DMS114 treated with DMSO at 0.1 percent for 48 hours (cell line): Measurements from ENCODE around the gene MAEA.

Experiments used
- DNase-seq: peaks from one replicate; lab custom pipeline; 2025; ENCODE audit not compliant: unreplicated experiment; lab: John Stamatoyannopoulos, UW

MAEA gene

DNA sequence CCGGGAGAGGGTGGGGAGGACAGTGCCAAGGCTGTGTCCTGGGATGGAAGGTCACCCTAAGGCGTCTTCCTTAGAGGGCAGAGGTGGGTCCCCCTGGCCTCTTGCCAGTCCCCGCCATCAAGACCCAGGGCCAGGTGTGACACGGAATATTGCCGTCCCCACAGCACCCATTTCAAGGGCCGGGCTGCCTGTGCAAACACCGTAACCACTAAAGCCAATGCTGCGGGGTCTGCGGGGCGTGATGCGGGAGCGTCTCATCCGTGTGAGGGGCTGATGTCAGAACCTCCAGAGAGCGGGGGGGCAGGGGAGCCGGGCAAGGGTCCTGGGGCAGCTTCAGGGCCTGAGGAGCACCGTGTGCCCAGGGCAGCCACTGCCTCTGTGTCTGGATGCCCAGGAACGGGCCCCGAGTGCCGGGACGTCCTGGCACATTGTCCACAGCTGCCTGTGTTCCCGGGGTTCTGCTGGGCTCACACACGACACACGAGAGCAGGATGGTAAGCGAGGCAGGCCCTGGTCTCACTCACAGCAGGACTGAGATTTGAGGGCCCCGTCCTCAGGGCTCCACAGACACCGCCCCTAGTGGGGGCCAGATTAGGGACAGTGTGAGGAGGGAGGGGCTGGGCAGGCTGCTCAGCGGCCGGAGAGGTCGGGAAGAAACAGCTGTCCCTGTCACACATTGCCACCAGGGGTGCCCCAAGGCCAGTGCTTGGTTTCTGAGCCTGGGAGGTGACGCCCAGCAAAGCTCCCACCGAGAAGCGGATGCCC, 87.3 kb downstream of the MAEA start:
- DNase-seq: no peak

- DNase-seq: no peak
Measured at GRCh38 chr4:1377606-1378261, 88.0 kb downstream of the MAEA start.

GRCh38 chr4:1378559-1379231, 89.0 kb downstream of the MAEA start:
- no peak for DNase-seq

DNA sequence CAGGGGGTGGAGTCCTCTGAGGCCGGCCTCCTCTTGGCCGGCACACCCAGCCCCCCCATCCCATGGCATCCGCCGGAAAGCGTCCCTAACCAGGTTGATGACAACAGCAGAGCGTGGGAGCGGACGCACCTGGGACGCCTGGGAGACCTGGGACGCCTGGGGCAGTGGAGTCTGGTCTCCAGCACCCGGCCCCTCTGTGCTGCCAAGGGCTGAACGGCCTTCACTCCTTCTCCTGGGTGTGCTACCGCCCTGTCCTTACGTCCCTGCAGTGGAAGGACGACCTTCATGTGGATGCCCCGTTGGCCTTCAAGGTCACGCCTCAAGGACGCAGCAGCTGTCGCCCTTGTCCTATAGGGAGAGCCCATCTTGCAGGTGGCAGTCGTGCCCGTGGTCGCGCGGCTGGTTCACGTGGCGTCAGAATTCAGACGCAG, 89.7 kb downstream of the MAEA start:
- DNase-seq: no peak

DNA sequence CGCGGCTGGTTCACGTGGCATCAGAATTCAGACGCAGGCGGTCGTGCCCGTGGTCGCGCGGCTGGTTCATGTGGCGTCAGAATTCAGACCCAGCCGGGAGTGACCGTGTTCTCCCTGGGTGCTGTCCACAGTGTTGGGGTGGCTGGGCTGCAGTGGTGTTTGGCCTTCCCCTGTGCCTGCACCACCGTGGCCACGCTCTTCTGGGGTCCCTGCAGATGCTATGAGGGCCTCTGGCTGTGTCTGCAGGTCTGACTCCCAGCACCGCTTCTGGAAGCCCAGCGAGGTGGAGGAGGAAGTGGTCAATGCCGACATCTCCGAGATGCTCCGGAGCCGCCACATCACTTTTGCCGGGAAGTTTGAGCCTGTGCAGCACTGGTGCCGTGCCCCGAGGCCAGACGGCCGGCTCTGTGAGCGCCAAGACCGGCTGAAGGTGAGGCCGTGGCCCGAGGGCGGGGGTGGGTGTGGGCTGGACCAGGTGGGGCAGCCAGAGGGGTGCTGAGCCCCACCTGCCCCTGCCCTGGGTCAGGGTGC, 90.2 kb downstream of the MAEA start:
- DNase-seq: no peak

GRCh38 chr4:1380368-1381151, 90.9 kb downstream of the MAEA start:
- no peak for DNase-seq

DNA sequence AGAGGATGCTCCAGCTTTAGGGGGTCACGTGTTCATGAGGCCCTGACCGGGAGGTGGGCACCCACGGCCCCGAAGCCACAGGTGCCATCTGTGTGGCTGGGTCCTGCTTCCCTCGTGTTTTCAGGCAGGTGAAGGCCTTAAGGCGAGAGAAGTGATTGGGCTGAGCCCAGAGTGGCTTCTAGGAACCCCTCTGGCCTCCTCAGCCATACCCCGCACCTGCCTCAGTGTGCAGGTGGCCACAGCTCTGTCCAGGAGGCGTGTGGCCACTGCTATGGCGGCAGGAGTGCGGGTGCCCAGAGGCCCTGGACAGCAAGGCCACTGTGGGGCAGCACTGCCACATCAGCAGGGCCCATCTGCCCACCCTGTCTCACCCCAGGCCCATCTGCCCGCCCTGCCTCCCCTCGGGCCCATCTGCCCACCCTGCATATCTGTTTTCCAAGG, 91.5 kb downstream of the MAEA start:
- DNase-seq: no peak

DNA sequence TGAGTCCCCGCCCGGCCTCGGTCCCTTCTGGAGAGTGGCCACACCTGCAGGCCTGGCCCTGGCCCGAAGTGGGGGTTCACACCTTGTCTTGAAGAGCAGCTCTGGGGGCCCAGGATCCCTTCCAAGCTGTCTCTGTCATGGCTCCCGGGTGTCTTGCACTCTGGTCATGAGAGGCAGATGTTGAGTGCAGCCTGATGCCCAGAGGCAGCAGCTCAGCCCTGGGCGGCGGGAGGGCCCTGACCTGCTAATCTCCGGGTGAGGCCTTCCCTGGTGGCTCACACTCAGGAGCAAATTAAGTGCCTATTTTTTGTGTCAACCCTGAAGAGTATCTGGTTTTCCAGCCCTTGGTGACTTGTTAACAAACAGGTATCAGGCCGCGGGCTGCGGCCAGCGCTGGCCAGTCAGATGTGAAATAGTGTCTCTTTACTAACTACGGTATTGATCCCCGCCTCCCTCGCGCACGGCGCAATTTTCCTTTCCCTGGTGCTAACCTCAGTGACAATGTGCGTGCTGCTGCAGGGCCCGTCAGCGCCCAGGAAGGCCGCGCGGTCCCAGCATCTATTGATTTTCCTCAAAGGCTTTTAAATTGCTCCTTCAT, 92.4 kb downstream of the MAEA start:
- no peak for DNase-seq

DNA sequence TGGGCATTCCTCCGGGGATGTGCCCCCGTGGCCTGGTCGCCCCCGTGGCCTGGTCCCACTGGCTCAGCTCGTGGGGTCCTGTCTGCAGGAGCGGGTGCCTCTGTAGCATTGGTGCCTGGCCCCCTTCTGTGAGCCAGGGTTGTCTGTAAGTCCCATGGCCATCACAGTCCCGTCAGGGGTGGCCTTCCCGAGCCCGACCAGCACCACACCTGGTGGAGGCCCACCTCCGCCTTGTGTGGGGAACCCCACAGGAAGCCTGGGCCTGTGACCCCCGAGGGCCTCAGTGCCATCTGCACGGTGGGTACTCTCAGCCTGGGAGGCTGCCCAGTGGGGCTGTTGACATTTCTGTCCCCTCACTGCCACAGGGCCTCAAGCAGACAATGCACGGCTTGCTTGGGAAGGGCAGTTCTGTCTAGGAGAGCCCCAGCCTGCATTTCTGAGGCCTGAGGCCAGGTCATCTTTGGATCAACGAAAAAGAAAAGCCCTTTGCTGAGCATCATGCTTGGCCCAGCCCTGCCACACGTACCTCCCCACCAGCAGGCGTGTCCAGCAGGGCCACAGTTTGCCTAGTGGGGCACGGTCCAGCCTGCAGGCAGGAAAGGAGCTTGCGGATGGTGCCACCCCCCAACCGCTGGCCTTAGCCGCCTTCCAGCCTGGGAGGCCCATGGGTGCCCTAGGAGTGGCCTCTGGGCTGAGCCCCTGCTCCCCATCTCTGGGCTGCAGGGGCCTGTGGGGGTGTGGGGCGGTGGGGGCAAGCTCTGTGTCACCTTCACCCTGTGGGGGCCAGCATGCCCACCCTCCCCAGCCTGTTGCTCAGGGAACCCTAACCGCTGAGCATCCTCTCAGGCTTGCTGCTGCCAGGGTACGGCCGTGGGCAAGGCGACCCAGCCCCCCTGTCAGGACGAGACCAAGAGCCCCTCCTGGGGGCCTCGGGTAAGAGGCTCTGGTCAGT, 93.4 kb downstream of the MAEA start:
- no peak for DNase-seq

DNA sequence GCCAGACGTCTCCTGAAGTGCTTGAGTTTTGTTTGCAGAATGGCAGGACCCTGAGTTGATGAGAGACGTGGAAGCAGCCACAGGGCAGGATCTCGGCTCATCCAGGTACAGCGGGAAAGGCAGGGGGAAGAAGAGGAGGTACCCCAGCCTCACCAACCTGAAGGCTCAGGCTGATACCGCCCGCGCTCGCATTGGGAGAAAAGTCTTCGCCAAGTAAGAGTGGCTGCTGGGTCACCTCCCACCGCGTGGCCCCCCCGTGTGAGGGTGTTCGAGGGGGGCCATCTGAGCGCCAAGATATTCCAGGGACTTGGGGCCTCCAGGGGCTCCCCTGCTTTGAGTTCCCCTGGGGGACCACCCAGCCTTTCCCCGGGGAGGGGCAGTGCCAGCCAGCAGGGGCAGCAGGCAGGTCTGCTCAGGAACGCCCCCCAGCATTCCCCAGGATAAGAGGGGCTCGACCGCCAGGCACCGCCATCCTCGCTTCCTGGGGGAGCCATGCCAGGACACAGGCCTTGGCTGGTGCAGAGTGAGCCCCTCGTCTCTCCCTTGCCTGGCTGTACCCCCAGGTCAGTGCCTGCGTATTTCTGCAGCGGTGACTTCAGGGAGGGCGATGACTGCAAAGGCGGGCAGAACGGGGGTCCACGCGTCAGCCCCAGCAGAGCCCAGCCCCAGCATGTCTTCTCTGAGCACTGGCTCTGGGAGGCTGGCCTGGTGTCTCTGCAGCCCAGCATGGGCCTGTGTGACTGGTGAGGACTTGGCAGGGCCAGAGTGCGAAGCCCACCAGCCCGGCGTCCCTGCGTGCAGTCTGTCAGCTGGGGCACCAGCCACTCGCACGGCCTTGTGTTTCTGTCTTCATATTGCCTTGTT, 94.3 kb downstream of the MAEA start:
- DNase-seq: no peak

DNA sequence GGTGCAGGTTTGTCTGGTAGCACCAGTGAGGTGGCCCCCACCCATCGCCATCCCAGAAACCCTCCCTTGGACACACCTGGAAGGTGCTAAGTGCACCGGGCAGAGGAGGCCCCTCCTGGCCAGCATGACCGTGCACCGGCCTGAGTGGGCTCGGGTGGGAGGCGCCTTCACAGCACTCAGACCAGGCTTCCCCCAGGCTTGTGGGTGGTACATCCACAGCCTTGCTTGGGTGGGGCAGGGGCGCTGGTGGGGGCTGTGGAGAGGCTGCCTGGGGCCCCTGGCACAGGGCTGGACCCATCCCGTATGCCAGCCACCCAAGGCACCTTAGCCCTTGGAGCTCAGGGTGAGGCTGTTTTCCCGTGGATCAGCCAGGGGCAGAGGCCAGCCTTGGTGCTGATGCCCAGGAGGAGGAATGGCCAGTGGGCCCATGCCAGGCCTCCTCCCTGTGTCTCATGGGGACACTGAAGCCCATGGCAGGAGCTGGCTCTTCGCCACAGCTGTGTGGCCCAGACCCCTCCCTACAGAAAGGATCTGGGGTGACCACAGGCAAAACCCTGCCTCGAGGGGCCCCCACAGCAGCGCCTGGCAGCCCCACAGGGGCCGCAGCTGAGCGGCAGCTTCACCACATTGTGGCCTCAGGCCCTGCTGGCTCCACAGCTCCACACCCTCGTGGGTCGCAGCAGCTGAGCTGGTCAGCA, 95.1 kb downstream of the MAEA start:
- DNase-seq: no peak

GRCh38 chr4:1385373-1386340, 96.0 kb downstream of the MAEA start:
- no peak for DNase-seq
